SK-N-SH (cell line): ENCODE measurements around the gene IMPG2. TPM values are rescaled to one million over a fixed set of nuclear protein-coding genes. Genes with fewer than 3 reads are reported as not detected.

Experiments used
- CTCF ChIA-PET: fragments of 300-600, 350-600 bp; formaldehyde crosslinking; extraction: SDS; loops from one replicate; lab custom pipeline; 2021; lab: Yijun Ruan, JAX
- POLR2A ChIA-PET: fragments of 350-600 bp; sonication (Branson Sonifier 250); formaldehyde crosslinking; extraction: SDS; loops from one replicate; lab custom pipeline; 2020; ENCODE audit warnings: antibody characterized with exemption, inconsistent platforms; lab: Yijun Ruan, JAX
- DNase-seq: peaks from one replicate; pipeline ENCODE4 v3.0.0; 2012
- H2AFZ ChIP-seq: fragments of 200-600 bp; sonication (generic); 2 replicates; pipeline ENCODE4 v1.8.1; 2016; ENCODE audit warnings: antibody characterized with exemption, mild to moderate bottlenecking, low read depth
- H3F3A ChIP-seq: fragments of 200-600 bp; sonication (generic); replicated peaks from 2 replicates; pipeline ENCODE3; 2016; ENCODE audit warnings: antibody characterized with exemption, mild to moderate bottlenecking; ENCODE audit not compliant: insufficient read depth
- H3K27ac ChIP-seq, 2 experiments: fragments of 200-500 bp in 1 of 2; fragments of 200-600 bp in 1 of 2; sonication (Bioruptor generic) in 1 of 2; sonication (generic), shearing (Covaris generic) in 1 of 2; 2 replicates each; pipeline versions ENCODE4 v1.5.1 to v1.6.1; 2014 to 2016; ENCODE audit warnings: low read depth in 2 of 2, inconsistent platforms in 1 of 2, low read length in 1 of 2, mild to moderate bottlenecking in 1 of 2, mixed read lengths in 1 of 2
- H3K27me3 ChIP-seq: fragments of 200-600 bp; sonication (generic), shearing (Covaris generic); 2 replicates; pipeline ENCODE4 v1.6.1; 2016; ENCODE audit warnings: mixed run types; ENCODE audit not compliant: insufficient read depth
- H3K36me3 ChIP-seq, 2 experiments: fragments of 200-500 bp in 1 of 2; fragments of 200-600 bp in 1 of 2; sonication (Bioruptor generic) in 1 of 2; sonication (generic) in 1 of 2; replicated peaks in 1 of 2; 2 replicates each; pipeline versions ENCODE3 to v1.5.1; 2014 to 2016; ENCODE audit warnings: low read length in 1 of 2, mild to moderate bottlenecking in 1 of 2; ENCODE audit not compliant: insufficient read depth in 2 of 2, control insufficient read depth in 1 of 2
- H3K4me1 ChIP-seq, 2 experiments: fragments of 200-500 bp in 1 of 2; fragments of 200-600 bp in 1 of 2; sonication (Bioruptor generic) in 1 of 2; sonication (generic), shearing (Covaris generic) in 1 of 2; 2 replicates each; pipeline versions ENCODE4 v1.5.1 to v1.6.1; 2014 to 2016; ENCODE audit warnings: low read depth in 1 of 2, low read length in 1 of 2, mixed run types in 1 of 2; ENCODE audit not compliant: insufficient read depth in 2 of 2, control insufficient read depth in 1 of 2
- H3K4me2 ChIP-seq: fragments of 200-600 bp; sonication (generic), shearing (Covaris generic); 2 replicates; pipeline ENCODE4 v1.6.1; 2017; ENCODE audit warnings: mixed run types
- H3K4me3 ChIP-seq, 2 experiments: fragments of 200-500 bp in 1 of 2; fragments of 200-600 bp in 1 of 2; sonication (Bioruptor generic) in 1 of 2; sonication (generic), shearing (Covaris generic) in 1 of 2; 2 replicates each; pipeline versions ENCODE4 v1.5.1 to v1.8.1; 2014 to 2016; ENCODE audit warnings: low read depth in 2 of 2, inconsistent platforms in 1 of 2, low read length in 1 of 2, mild to moderate bottlenecking in 1 of 2, mixed read lengths in 1 of 2, moderate library complexity in 1 of 2
- H3K79me2 ChIP-seq: fragments of 200-600 bp; sonication (generic); 2 replicates; pipeline ENCODE4 v1.8.1; 2017; ENCODE audit warnings: mild to moderate bottlenecking; ENCODE audit not compliant: insufficient read depth
- H3K9ac ChIP-seq: fragments of 200-600 bp; sonication (generic); 2 replicates; pipeline ENCODE4 v1.6.1; 2017; ENCODE audit warnings: mixed run types
- H3K9me2 ChIP-seq: fragments of 200-600 bp; sonication (generic); 2 replicates; pipeline ENCODE4 v1.6.1; 2017; ENCODE audit warnings: mixed run types
- H3K9me3 ChIP-seq: fragments of 200-600 bp; sonication (generic); 2 replicates; pipeline ENCODE4 v1.6.1; 2017; ENCODE audit warnings: mixed run types, mild to moderate bottlenecking, moderate library complexity
- H4K20me1 ChIP-seq: fragments of 200-600 bp; sonication (generic); 2 replicates; pipeline ENCODE4 v1.6.1; 2017; ENCODE audit warnings: mild to moderate bottlenecking, mixed run types; ENCODE audit not compliant: insufficient read depth
- EZH2phosphoT487 ChIP-seq: fragments of 200-600 bp; sonication (generic); IDR thresholded peaks from 2 replicates; pipeline ENCODE4 v1.6.1; 2017; ENCODE audit warnings: low read depth, mixed run types, mild to moderate bottlenecking, antibody characterized with exemption, moderate library complexity, borderline replicate concordance
- FOXJ3 ChIP-seq: sonication (generic); formaldehyde crosslinking; IDR thresholded peaks from 2 replicates; pipeline ENCODE4 v1.5.1; 2020; ENCODE audit warnings: mild to moderate bottlenecking, missing genetic modification reagents
- GABPA ChIP-seq: IDR thresholded peaks from 2 replicates; pipeline ENCODE4 v1.4.0; 2012; ENCODE audit warnings: low read depth, mild to moderate bottlenecking
- JUND ChIP-seq: IDR thresholded peaks from 2 replicates; pipeline ENCODE4 v1.4.0; 2012
- NFIC ChIP-seq: IDR thresholded peaks from 2 replicates; pipeline ENCODE4 v1.4.0; 2012; ENCODE audit warnings: borderline replicate concordance
- RAD21 ChIP-seq: IDR thresholded peaks from 2 replicates; pipeline ENCODE4 v1.6.1; 2012; ENCODE audit warnings: mild to moderate bottlenecking, low read length
- RCOR1 ChIP-seq: fragments of 150-350 bp; IDR thresholded peaks from 2 replicates; pipeline ENCODE4 v1.6.1; 2017; ENCODE audit warnings: antibody characterized with exemption, low read length
- RFX5 ChIP-seq: IDR thresholded peaks from 2 replicates; pipeline ENCODE4 v1.6.1; 2012; ENCODE audit warnings: mild to moderate bottlenecking, improper control_type of control experiment, low read length
- RXRA ChIP-seq: IDR thresholded peaks from 2 replicates; pipeline ENCODE4 v1.4.0; 2012; ENCODE audit warnings: low read depth, mild to moderate bottlenecking, borderline replicate concordance
- SIN3A ChIP-seq: IDR thresholded peaks from 2 replicates; pipeline ENCODE4 v1.6.1; 2012; ENCODE audit warnings: low read depth, mild to moderate bottlenecking, low read length, moderate library complexity, borderline replicate concordance
- YY1 ChIP-seq: IDR thresholded peaks from 2 replicates; pipeline ENCODE4 v1.4.0; 2012; ENCODE audit warnings: low read depth, mild to moderate bottlenecking
- WGBS: methylation state at CpG from one replicate; pipeline ENCODE4 v1.1.6; 2017; ENCODE audit warnings: low lambda C conversion rate; 5-methylcytosine and 5-hydroxymethylcytosine counted together
- polyA plus RNA-seq, 3 experiments: library from polyadenylated mRNA; depleted of rRNA; stranded (reverse); fragments of >200 nt; gene quantifications; 2 replicates each; pipeline ENCODE4 v1.2.3, GENCODE V29; 2012
- TF ChIP-seq, protein P1 (sequence below): IDR thresholded peaks from 2 replicates; pipeline ENCODE4 v1.4.0; 2012; ENCODE audit warnings: low read depth, borderline replicate concordance
- TF ChIP-seq, protein P2 (sequence below): fragments of 200-600 bp; sonication (generic); IDR thresholded peaks from 2 replicates; pipeline ENCODE4 v1.6.1; 2017; ENCODE audit warnings: antibody characterized with exemption, mild to moderate bottlenecking, moderate library complexity
- TF ChIP-seq, protein P3 (sequence below): IDR thresholded peaks from 2 replicates; pipeline ENCODE4 v1.4.0; 2012; ENCODE audit warnings: low read depth
- TF ChIP-seq, protein P4 (sequence below): fragments of 150-350 bp; IDR thresholded peaks from 2 replicates; pipeline ENCODE4 v1.6.1; 2016; ENCODE audit warnings: mild to moderate bottlenecking, low read depth, low read length
- TF ChIP-seq, protein P5 (sequence below): IDR thresholded peaks from 2 replicates; pipeline ENCODE4; 2012

IMPG2 gene
- polyA plus RNA-seq, 1 of the 3 experiments (the other 2 are of a cell fraction) = 0.03 TPM

DNA sequence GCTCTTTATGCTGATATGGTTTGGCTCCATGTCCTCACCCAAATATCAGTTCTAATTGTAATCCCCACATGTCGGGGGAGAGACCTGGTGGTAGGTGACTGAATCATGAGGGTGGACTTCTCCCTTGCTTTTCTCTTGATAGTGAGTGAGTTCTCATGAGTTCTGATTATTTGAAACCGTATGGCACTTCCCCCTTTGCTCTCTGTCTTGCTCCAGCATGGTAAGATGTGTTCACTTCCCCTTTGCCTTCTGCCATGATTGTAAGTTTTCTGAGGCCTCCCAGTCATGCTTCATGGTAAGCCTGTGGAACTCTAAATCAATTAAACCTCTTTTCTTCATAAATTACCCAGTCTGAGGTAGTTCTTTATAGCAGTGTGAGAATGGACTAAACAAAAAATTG lies 107.6 kb downstream of the IMPG2 start:
- TF ChIP-seq, protein P1, sequence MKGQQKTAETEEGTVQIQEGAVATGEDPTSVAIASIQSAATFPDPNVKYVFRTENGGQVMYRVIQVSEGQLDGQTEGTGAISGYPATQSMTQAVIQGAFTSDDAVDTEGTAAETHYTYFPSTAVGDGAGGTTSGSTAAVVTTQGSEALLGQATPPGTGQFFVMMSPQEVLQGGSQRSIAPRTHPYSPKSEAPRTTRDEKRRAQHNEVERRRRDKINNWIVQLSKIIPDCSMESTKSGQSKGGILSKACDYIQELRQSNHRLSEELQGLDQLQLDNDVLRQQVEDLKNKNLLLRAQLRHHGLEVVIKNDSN = no peak
- TF ChIP-seq, protein P2, sequence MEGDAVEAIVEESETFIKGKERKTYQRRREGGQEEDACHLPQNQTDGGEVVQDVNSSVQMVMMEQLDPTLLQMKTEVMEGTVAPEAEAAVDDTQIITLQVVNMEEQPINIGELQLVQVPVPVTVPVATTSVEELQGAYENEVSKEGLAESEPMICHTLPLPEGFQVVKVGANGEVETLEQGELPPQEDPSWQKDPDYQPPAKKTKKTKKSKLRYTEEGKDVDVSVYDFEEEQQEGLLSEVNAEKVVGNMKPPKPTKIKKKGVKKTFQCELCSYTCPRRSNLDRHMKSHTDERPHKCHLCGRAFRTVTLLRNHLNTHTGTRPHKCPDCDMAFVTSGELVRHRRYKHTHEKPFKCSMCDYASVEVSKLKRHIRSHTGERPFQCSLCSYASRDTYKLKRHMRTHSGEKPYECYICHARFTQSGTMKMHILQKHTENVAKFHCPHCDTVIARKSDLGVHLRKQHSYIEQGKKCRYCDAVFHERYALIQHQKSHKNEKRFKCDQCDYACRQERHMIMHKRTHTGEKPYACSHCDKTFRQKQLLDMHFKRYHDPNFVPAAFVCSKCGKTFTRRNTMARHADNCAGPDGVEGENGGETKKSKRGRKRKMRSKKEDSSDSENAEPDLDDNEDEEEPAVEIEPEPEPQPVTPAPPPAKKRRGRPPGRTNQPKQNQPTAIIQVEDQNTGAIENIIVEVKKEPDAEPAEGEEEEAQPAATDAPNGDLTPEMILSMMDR = no peak
- DNase-seq = no peak
- CTCF ChIA-PET = interaction anchor here (1.5 kb wide), 1 partner anchor 11 kb away, joined by 3 read pairs; no protein-coding TSS in a partner anchor
- Histone ChIP-seq H3K27ac (no peak overlapping the region), H3K4me2 (no peak overlapping the region), H3K4me1 (no peaks in the 10 kb centered on the region), H3K4me3 (no peak overlapping the region), H3K36me3 (no peaks in the 10 kb centered on the region), H3F3A (no peaks in the 10 kb centered on the region), H3K79me2 (no peaks in the 10 kb centered on the region), H3K9ac (no peak overlapping the region), H4K20me1 (no peaks in the 10 kb centered on the region), H3K9me3 (no peaks in the 10 kb centered on the region), H3K9me2 (no peaks in the 10 kb centered on the region), H3K27me3 (no peaks in the 10 kb centered on the region), H2AFZ (no peak overlapping the region)
- POLR2A ChIA-PET = no interaction called here
- WGBS = 34% methylated on average over 2 of the region's 2 CpGs

DNA sequence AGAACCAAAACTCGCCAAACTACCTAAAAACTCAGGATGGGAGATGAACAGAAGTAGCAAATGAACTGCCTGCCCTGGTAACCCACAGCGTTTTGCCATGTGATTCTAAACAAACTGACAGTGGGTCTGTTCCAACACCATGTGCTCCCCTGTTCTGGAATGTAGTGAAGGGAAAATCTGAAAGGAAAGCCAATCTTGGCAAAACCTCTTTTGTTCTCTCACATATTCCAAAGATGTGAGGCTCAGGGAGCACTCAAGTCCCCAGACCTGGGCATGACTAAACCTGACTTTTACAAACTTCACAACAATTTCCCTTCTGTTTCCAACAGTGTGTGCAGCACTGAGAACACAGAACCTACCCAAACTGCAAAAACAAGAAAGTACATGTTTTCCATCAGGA lies 116.1 kb downstream of the IMPG2 start:
- Histone ChIP-seq H3K27me3 (no peaks in the 10 kb centered on the region), H4K20me1 (no peaks in the 10 kb centered on the region), H3K27ac (no peak overlapping the region), H3K4me1 (no peaks in the 10 kb centered on the region), H3K9me2 (no peaks in the 10 kb centered on the region), H3K79me2 (no peaks in the 10 kb centered on the region), H3K9me3 (no peaks in the 10 kb centered on the region), H3K4me3 (no peak overlapping the region), H3K36me3 (no peaks in the 10 kb centered on the region), H2AFZ (no peak overlapping the region), H3K9ac (no peak overlapping the region), H3K4me2 (no peak overlapping the region), H3F3A (no peaks in the 10 kb centered on the region)
- WGBS = 64% methylated on average over 2 of the region's 2 CpGs
- no peak for DNase-seq
- POLR2A ChIA-PET = no interaction called here
- TF ChIP-seq, protein P3, sequence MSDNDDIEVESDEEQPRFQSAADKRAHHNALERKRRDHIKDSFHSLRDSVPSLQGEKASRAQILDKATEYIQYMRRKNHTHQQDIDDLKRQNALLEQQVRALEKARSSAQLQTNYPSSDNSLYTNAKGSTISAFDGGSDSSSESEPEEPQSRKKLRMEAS = no peak
- TF ChIP-seq RAD21 = no peak
- TF ChIP-seq RXRA = no peak
- TF ChIP-seq, protein P4, sequence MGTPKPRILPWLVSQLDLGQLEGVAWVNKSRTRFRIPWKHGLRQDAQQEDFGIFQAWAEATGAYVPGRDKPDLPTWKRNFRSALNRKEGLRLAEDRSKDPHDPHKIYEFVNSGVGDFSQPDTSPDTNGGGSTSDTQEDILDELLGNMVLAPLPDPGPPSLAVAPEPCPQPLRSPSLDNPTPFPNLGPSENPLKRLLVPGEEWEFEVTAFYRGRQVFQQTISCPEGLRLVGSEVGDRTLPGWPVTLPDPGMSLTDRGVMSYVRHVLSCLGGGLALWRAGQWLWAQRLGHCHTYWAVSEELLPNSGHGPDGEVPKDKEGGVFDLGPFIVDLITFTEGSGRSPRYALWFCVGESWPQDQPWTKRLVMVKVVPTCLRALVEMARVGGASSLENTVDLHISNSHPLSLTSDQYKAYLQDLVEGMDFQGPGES = no peak
- no peak for TF ChIP-seq EZH2phosphoT487
- no peak for TF ChIP-seq RFX5
- TF ChIP-seq, protein P2 = no peak
- TF ChIP-seq RCOR1 = no peak
- TF ChIP-seq JUND = no peak
- no peak for TF ChIP-seq YY1
- TF ChIP-seq, protein P5, sequence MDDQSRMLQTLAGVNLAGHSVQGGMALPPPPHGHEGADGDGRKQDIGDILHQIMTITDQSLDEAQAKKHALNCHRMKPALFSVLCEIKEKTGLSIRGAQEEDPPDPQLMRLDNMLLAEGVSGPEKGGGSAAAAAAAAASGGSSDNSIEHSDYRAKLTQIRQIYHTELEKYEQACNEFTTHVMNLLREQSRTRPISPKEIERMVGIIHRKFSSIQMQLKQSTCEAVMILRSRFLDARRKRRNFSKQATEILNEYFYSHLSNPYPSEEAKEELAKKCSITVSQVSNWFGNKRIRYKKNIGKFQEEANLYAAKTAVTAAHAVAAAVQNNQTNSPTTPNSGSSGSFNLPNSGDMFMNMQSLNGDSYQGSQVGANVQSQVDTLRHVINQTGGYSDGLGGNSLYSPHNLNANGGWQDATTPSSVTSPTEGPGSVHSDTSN = no peak
- no peak for TF ChIP-seq GABPA
- no peak for TF ChIP-seq SIN3A
- TF ChIP-seq FOXJ3 (CRISPR knock-in tag) = no peak
- no peak for TF ChIP-seq NFIC
- TF ChIP-seq, all 33 proteins: peak for 0
- CTCF ChIA-PET = no interaction called here
